Skin epidermis (tissue), 12 donors: ENCODE data around the gene CCDC183.

Experiments
- H3K27ac ChIP-seq, 21 experiments: fragments of 200-600 bp; sonication (generic) in 11 of 21; one replicate each; pipeline ENCODE4 v1.5.0; 2020; ENCODE audit warnings: mild to moderate bottlenecking in 3 of 21, inconsistent platforms in 2 of 21, moderate library complexity in 2 of 21
- H3K4me3 ChIP-seq, 7 experiments: fragments of 200-600 bp; sonication (generic) in 2 of 7; one replicate each; pipeline ENCODE4 v1.5.0; 2020; ENCODE audit warnings: inconsistent platforms in 2 of 7, mild to moderate bottlenecking in 2 of 7, moderate library complexity in 1 of 7

Gene CCDC183

DNA sequence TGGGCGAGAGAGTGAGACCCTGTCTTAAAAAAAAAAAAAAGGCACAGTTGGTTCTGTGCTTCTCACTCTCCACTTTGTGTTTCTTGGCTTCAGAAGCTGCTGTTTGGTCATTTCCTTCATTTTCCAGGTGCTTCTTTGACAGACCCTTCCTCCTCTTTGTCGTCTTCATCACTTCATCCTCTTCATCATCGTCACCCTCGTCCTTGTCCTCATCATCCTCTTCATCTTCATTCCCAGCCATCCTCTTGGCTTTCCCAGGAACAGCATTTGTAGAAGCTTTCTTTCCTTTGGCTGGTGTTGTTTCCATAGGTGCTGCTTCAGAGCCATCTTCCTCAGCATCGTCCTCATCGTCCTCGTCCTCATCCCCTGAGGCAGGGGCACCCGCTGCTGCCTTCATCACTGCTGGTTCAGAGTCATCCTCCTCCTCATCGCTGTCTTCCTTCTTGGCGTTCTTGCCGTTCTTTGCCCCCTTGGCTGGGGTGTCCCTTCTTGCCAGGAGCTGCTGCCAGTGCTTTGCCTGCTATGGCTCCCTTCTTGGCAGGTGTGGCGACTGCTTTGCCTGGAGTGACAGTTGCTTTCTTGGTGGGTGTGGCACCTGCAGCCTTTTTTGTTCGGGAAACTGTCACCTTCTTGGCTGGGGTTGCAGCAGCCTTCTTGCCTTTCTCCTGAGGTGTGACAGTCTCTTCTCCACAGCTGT is 18.7 kb downstream of the CCDC183 start:
- H3K27ac ChIP-seq: no peak overlapping the region
- H3K4me3 ChIP-seq: no peak overlapping the region

DNA sequence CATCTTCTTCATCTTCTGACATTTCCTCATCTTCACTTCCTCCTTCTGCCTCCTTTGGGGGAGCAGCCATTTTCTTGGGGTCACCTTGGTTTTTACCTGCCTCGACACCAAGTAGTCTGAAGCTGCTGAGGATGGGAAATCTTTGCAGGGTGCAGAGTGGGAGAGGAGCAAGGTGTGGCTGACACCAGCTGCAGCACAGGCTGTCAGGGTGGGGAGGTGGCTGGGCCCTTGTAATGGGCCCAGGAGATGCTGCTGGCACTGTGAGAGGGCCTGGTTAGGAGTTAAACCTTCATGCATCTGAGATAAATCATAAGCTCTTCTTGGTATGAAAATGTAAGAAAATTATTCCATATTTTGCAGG is 19.3 kb downstream of the CCDC183 start:
- H3K27ac ChIP-seq: no peak overlapping the region
- H3K4me3 ChIP-seq: no peak overlapping the region

DNA sequence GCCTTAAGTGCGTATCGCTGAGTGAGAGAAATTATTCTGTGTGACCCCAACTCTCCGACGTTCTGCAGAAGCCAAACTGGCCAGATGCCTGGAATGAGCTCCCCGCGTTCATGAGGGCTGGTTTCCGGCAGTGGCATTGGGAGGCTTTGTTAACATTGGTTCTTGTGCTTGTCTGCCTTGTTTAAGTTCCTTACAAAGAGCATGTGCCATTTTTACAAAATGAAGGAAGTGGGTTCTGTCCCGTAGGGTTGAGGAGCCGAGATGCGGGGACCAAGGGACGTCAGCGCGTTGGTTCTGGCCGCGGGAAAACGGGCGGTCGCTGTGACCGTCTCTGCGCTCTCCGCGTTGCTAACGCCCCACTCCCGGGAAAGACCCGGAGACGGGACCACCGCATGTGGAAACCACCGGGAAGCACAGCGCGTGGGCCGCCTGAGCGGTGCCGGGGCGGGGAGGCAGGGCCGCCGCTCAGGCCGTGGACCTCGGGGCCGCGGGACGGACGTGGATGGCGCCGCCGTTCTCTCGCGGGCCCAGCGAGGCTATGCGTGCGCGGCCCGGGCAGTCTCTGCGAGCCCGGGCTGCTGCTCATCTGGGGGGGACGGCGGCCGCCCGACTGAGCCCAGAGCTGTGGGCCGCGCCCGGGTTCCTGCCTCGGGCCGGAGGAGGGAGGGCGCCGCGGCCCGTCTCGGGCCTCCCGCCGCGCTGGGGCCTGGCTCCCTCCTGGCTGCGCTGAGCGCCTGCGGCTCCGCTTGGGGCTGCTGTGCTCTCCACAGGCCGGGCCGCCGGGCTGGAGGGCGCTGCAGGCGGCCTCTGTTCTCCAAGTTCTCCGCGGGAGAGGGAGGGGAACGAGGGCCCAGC is 25.1 kb downstream of the CCDC183 start:
- Histone ChIP-seq H3K27ac (peak overlapping the region in 2 of 21 experiments; percentile 3 to 40), H3K4me3 (peak overlapping the region in 2 of 7 experiments; percentile 15)

DNA sequence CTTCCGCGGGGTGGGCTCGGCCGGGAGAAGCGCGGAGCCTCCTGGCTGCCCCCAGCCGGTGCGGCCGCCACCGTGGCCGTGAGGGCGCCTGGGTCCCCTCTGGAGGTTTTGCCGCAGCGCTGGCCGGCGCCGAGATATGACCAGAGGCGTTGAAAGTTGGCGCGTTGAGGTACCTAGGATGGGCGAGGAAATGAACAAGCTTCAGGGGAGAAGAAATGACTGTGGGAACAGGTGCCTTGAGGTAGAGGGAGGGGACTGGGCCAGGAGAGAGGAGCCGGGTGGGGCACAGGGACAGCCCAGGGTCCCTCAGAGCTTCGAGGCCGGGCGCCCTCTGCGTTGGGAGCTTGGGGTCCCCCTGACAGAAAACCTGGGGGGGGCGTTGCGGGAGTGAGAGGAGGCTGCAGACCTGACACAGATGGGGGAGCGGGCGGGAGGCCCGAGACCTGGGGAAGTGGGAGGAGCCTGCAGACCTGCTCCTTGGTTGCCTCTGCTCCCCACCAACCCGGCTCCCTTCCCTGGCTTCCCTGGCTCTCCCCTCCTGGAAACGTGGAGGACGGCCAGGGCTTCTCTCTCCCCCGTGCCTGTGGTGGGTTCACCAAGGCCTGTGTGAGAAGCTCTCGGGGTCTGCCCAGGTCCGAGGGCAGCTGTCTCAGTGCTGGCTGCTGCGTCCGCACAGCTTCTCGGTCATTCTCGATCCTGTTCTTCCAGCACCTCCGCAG is 25.8 kb downstream of the CCDC183 start:
- Histone ChIP-seq H3K4me3 (peak overlapping the region in 1 of 7 experiments; percentile 15), H3K27ac (peak overlapping the region in 2 of 21 experiments; percentile 3 to 40)

DNA sequence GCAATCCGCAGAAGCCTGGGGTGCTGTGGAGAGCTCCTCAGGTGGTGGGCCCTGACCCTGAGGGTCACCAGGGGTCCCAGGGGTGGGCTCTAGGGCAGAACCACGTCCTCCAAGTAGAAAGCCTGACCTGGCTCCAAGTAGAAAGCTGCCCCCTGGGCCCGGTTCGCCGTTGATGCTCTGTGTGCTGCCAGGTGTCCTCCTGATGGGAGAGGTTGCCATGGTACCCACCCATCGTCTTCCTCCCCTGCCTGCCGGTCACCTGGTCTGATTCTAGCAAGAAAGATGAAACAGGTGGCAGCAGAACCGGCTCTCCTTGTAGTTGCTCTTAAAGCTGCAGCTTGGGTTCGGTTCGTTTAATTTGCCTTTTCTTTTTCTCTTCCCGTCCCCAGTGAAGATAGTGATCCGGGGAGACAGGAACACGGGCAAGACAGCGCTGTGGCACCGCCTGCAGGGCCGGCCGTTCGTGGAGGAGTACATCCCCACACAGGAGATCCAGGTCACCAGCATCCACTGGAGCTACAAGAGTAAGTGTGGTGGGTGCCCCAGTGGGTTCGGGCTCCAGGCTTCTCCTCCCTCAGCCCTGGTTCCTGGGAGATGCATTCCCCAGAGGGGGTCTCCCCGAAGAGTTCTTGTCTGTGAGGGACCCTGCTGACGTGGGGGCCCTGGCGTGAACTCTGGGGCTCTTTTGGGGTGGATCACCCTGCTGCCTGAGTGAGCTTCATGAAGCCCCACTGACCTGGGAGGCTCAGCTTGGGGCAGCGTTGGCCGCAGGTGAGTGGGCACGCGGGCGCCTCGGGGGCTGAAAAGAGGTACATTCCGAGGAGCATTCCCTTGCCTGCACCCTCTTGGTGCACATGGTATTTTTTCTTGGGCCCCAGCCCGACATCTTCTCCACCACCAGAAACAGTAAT is 27.3 kb downstream of the CCDC183 start:
- H3K4me3 ChIP-seq: no peak overlapping the region
- H3K27ac ChIP-seq: no peak overlapping the region

DNA sequence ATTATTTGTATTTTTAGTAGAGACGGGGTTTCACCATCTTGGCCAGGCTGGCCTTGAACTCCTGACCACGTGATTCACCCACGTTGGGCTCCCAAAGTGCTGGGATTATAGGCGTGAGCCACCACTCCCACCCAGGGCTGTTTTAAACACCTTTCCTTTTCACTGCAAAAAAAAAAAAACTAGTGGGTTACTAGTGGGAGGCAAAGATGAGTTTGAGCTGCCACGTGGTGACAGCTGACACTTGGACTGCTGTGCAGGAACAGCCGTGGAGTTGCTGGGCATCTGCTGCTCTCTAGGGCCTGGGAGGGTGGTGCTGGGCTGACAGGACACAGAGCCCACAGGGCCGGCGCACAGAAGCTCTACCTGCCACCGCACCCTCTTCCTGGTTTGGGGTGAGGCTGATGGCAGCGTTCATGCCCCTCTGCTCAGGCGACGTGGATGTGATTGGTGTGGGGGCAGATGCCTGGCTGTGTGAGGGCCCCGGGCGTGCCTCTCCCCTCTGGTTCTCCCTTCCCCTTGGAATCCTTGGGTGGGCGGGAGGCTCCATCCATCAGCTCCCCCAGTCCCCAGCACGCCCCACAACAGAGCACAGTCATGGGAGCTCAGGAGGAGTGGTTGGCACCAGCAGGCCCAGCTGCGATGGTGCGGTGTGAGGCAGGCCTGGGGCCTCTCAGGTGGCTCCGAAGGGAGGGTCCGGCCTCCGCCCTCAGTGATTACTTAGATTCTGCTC is 28.5 kb downstream of the CCDC183 start:
- H3K4me3 ChIP-seq: no peak overlapping the region
- H3K27ac ChIP-seq: no peak overlapping the region

DNA sequence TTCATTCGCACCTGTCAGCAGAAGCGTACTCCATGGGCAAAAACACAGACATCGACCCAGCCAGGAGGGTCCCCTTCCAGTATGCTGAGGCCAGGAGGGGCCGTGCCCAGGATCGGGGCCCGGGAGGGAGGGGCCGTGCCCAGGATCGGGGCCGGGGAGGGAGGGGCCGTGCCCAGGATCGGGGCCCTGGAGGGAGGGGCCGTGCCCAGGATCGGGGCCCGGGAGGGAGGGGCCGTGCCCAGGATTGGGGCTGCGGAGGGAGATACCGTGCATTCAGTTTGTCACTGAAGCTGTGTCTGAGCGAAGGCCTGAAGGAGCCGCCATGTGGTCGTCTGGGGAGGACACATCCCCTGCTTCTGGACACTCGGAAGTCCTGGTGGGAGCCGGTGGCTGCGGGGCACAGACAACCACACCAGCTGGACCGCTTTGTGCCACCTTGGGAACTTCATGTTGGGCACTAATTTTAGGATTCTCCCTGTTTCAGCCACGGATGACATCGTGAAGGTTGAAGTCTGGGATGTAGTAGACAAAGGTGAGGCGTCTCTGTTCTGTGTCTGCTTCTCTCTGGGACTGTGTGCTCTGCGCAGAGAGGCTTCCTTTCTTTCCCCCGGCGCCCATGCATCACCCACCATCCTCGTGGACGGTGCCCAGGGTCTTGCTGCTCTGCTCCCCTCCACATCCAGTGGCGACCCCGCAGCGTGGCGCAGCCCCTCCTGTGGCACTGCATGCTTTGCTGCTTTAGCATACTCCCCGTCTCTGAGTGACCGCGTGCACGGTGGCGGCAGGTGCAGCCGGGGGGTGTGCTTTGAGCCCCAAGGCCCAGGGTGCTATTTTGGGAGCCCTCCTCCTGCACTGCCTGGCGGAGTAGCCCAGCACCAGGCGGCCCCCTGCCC is 29.4 kb downstream of the CCDC183 start:
- no peak overlapping the region for H3K27ac ChIP-seq
- H3K4me3 ChIP-seq: no peak overlapping the region

DNA sequence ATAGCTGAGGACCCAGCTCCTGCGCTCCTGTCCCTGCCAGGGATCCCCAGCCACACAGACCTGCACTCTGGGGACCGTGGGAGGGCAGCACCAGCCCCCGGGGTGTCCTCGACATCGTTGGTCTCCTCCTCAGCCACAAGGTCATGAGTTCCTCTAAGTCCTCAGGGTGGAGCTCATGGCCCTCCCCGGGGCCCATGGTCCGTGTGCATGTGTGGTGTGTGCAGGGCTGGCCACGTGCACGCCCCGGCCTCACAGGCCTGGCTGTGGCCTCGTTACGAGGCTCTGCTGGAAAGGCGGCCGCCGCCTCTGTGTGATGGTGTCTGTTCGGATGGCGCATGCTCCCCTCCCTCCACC is 30.0 kb downstream of the CCDC183 start:
- no peak overlapping the region for H3K4me3 ChIP-seq
- no peak overlapping the region for H3K27ac ChIP-seq

DNA sequence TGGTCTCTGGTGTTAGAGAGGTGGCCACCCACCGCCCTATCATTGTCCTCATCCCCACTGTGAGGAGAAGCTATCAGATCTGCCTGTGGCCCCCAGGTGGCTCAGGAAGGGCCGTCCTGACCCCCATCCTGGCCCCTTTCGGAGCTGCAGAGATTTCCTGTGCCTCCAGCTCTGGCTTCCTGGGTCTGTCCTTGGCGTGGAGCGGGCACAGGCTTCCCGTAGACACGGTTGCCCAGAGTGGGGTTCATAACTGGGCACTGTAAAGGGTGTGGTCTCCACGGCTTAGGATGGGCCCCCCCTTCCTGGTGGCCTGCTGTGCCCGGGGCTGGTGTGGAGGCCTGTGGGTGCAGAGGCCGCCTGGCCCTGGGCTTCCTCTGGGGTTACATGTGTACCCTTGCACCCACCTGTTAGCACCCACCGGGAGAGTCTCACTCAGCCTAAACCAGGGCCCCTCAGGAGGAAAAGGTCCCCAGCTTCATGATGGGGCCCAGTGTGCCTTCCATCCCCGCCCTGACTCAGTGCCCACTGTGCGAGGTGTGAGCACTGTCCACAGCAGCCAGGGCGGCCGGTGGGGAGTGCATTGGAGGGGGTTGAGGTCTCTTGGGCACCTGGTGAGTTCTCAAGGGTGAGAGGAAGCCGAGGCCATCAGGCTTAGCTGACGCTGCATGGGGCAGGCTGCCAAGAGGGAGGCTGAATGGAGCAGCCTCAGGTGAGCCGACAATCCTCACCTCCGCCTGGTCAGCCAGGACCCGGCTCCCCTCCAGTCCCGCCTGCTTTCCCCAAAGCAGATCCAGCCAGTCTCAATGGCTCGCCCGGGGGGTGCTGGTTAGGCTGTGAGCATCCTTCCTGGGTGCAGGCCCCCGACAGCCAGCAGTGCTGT is 30.8 kb downstream of the CCDC183 start:
- Histone ChIP-seq H3K4me3 (no peak overlapping the region), H3K27ac (no peak overlapping the region)

DNA sequence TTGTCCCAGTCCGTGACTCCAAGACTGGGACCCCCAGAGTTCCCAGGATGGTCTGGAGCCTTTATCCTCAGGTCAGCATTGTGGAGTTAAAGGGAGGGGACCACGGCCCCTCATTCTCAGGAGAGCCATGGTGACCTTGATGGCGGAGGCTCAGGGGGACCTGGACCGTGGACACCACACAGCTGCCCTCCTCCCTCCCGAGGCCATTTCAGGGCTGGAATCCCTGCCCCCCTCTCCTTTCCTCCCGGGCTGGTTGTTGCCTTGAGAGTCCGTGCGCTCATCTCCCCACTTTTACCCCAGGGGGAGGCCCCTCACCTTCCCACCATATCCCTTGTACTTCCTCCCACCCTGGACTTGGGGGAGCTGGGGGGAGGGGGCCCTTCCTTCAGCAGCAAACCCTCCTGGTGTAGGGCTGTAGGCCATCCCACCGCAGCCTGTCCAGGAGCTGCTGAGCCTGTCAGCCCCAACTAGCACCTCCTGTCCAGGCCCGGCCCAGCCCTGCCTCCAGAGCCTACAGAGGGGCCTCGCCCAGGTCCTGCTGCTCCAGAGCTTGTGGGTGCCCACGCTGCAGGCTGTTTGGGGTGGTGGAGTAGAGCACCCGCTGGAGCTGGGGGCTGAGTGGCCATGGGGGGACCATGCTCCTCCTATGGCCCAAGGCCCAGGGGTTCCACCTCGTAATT is 31.8 kb downstream of the CCDC183 start:
- H3K4me3 ChIP-seq: no peak overlapping the region
- H3K27ac ChIP-seq: no peak overlapping the region

DNA sequence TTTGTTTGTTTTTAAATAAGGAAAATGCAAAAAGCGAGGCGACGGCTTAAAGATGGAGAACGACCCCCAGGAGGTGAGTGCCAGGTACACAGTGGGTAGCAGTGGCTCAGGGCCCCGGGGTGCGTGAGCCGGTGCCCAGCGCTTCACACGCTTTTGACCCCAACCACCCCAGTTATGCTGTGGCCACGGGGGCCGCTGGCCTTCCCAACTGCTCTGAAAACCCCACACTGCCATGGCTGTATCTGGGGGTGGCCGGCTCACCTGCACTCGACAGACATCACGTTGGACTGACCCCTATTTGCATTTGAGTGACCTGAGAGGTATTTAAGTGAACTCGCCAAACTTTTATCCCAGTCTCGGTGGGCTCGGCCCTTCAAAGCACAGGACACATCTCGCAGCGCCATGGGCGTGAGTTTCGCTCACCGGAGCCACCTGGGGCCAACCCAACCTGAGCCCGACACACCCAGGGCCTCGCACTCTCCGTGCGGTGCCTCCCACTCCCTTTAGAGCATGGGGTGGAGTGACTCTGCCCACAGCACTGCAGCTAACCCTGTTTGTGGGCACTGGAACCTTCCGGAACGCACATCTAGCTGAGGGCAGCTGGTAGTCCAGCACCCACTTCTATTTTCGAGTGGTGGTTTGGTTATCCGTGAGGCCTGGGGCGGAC is 32.5 kb downstream of the CCDC183 start:
- no peak overlapping the region for H3K4me3 ChIP-seq

DNA sequence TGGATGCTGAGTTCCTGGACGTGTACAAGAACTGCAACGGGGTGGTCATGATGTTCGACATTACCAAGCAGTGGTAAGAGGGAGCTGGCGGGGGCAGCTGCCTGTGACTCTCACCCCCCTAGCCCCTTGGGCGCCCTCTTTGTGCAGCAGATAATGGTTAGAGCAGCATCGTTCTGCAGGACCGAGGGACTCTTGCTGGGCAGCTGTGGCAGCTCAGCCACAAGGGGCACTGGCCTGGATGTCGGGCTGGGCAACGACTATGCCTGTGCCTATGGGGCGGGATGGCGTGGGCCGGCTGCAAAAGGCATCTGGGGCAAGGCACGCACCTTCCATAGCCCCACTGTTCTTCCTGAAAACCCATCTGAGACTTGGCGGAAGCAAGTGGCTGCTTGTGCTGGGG is 33.3 kb downstream of the CCDC183 start:
- H3K27ac ChIP-seq: no peak overlapping the region
- no peak overlapping the region for H3K4me3 ChIP-seq

More for the DNA sequence above, 32.5 kb downstream of the CCDC183 start:
- no peak overlapping the region for H3K27ac ChIP-seq

DNA sequence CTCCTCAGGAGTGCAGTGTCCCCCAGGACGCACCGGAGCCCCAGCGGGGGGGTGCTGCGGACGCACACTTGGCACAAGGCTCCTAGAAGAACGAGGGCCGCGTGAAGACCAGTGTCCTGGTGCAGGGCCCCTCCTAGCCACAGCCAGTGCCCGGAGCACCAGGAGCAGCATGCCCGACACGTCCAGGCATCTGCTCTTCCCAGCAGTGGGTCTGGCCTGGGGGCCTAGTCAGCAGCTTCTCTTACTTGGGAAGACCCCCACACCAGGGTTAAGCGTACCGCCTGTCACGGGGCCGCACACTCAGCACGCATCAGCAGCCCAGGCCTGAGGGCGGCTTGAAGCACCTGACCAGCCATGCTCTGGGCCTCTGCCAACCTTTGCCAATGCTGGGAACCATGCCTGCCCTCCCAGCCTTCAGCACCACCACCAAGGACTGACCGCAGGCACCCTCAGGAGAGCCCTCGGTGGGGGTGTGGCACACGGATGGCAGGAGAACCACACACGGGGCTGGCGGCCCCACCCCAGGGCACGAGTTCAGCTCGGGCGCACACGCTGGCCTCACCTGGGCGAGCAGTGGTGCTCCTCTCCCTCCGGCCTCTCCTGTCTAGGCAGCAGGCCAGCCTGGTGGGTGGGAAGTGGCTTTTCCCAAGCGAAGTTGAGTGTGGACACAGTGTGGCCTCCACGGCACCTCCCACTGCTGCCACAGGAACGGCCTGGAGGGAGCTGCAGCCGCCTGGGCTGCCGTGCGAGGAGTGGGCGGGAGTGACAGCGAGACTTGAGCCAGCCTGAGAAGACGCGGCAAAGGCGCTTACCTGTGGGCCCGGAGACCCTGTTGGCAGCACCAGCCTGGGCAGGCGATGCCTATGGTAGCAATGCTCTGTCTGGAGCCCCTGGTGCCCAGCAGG is 34.1 kb downstream of the CCDC183 start:
- Histone ChIP-seq H3K27ac (no peak overlapping the region), H3K4me3 (no peak overlapping the region)

DNA sequence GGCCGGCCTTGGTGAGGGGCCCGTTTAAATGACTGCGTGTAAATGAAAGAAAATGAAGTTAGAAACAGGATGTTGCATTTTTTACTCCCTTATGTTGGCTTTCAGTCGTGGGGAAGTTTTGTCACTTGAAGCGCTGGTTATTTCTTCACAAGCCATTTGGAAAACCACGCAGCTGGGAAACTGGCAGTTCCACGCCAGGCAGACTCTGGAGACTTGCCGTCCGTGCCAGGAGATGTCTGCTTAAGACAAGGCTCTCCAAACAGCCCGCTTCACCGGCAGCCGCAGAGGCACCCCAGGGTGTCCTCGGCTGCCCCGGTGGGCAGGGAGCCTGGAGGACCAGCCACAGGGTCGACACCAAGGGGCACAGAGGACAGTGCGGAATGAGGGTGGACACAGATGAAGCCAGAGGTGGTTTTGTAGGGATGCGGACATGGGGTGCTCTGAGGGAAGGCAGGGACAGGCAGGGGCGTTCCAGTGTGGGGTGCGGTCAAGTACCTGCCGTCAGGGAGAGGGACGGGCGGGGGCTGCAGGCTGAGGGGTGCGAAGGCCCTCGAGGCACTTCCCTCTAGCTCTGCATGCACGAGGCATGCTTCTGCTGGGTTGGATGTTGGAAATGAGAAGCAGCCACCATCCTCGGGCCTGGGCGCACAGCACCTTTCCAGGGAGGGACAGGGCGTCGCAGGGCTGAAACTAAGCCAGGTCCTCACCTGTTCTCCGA is 35.0 kb downstream of the CCDC183 start:
- no peak overlapping the region for H3K27ac ChIP-seq
- H3K4me3 ChIP-seq: no peak overlapping the region
